Smooth muscle cell (in vitro differentiated cells): Measurements from ENCODE around the gene TAF1A. TPM values are rescaled to one million over a fixed set of nuclear protein-coding genes. Genes with fewer than 3 reads are reported as not detected.

Experiments used
- DNase-seq: peaks from one replicate; lab custom pipeline; 2025; ENCODE audit not compliant: unreplicated experiment; lab: John Stamatoyannopoulos, UW
- H2AFZ ChIP-seq: fragments of 200-600 bp; sonication (generic); 2 replicates; pipeline ENCODE4 v1.6.0; 2016; ENCODE audit warnings: antibody characterized with exemption, low read depth, mild to moderate bottlenecking
- H3F3A ChIP-seq: fragments of 200-600 bp; sonication (generic); 2 replicates; pipeline ENCODE4 v1.6.0; 2017; ENCODE audit warnings: antibody characterized with exemption, low read depth
- H3K27ac ChIP-seq: fragments of 200-600 bp; sonication (generic); 2 replicates; pipeline ENCODE4 v1.5.1; 2016; ENCODE audit warnings: low read depth, mild to moderate bottlenecking
- H3K27me3 ChIP-seq: fragments of 200-600 bp; sonication (generic); 2 replicates; pipeline ENCODE4 v1.6.1; 2016; ENCODE audit warnings: low read depth, mild to moderate bottlenecking
- H3K36me3 ChIP-seq: fragments of 200-600 bp; sonication (generic); 2 replicates; pipeline ENCODE4 v1.5.1; 2016; ENCODE audit warnings: low read depth
- H3K4me1 ChIP-seq: fragments of 200-600 bp; sonication (generic); 2 replicates; pipeline ENCODE4 v1.5.1; 2016; ENCODE audit warnings: low read depth
- H3K4me2 ChIP-seq: fragments of 200-600 bp; sonication (generic); 2 replicates; pipeline ENCODE4 v1.6.0; 2016; ENCODE audit warnings: mild to moderate bottlenecking
- H3K4me3 ChIP-seq: fragments of 200-600 bp; sonication (generic); 2 replicates; pipeline ENCODE4 v1.5.1; 2016; ENCODE audit warnings: mild to moderate bottlenecking
- H3K79me2 ChIP-seq: fragments of 200-600 bp; sonication (generic); 2 replicates; pipeline ENCODE4 v1.6.0; 2016; ENCODE audit warnings: low read depth, mild to moderate bottlenecking
- H3K9ac ChIP-seq: fragments of 200-600 bp; sonication (generic); 2 replicates; pipeline ENCODE4 v1.6.0; 2016; ENCODE audit warnings: low read depth
- H3K9me3 ChIP-seq: fragments of 200-600 bp; sonication (generic); replicated peaks from 2 replicates; pipeline ENCODE4 v1.5.1; 2016; ENCODE audit warnings: low read depth
- H4K20me1 ChIP-seq: fragments of 200-600 bp; sonication (generic); 2 replicates; pipeline ENCODE4 v1.6.0; 2016; ENCODE audit warnings: low read depth
- CTCF ChIP-seq: fragments of 200-600 bp; sonication (generic); IDR thresholded peaks from 2 replicates; pipeline ENCODE4 v1.5.1; 2017; ENCODE audit warnings: borderline replicate concordance, mild to moderate bottlenecking, antibody characterized with exemption; ENCODE audit not compliant: insufficient read depth, poor library complexity, severe bottlenecking
- WGBS: methylation state at CpG from one replicate; pipeline ENCODE4 v1.1.7; 2016; ENCODE audit warnings: low lambda C conversion rate; 5-methylcytosine and 5-hydroxymethylcytosine counted together
- polyA plus RNA-seq: library from polyadenylated mRNA; unstranded; fragments of >200 nt; fragmentation: Nextera tagmentation; extraction: Ambion mirVana; gene quantifications from 2 replicates; pipeline ENCODE4 v1.2.1, GENCODE V29; 2016
- total RNA-seq: library from RNA; depleted of rRNA; stranded (reverse); fragments of >200 nt; gene quantifications from 2 replicates; pipeline ENCODE4 v1.2.3, GENCODE V29; 2014

The TAF1A gene
- total and polyA plus RNA-seq, 2 experiments from 2014 or later = 5.1 to 7.4 TPM

DNA sequence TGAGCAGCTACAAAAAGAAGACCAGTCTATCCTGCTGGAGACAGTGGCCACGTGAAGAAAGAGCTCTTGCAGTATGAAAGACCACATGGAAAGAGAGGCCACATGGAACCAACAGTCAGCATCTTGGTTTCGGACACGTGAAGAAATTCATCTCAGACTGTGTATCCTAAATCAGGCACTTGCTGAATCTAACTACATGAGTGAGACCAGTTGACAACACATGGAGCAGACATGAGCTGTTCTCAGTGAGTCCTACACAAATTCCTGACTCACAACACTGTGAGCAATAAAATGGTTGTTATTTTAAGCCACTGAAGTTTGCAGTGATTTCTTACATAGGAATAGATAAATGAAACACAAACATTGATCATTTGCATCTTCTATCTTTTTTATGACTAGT, 2.4 kb upstream of the TAF1A start:
- Histone ChIP-seq H3K9me3 (no peaks in the 10 kb centered on the region), H3K4me1 (peaks cover 17% of the 10 kb centered on the region), H3K4me2 (no peak overlapping the region), H4K20me1 (no peaks in the 10 kb centered on the region), H3K79me2 (peaks cover 15% of the 10 kb centered on the region), H3K27ac (no peak overlapping the region), H3K27me3 (no peaks in the 10 kb centered on the region), H3K9ac (no peak overlapping the region), H3K4me3 (no peak overlapping the region), H3F3A (no peaks in the 10 kb centered on the region), H2AFZ (no peak overlapping the region), H3K36me3 (no peaks in the 10 kb centered on the region)
- DNase-seq = no peak
- 81% methylated on average over 3 of the region's 3 CpGs for WGBS
- no peak for TF ChIP-seq CTCF

DNA sequence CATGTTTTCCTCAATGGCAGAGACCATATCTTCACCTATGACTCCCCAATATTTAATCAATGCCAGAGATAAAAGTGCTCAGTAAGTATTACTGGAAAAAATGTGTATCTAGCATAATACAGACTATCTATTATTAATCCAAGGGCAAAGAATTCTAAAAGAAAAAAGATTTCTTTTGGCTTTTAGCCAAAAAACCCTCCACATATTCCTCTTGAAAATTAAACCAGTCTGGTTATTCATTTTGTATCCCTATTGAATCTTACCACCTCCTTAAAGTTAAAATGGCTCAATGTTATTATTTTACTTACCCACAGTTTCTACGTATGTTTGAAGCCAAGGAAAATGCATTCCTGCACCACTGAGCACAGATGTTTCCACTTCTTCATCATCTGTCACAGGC, 1.6 kb downstream of the TAF1A start:
- H3K9me3 ChIP-seq = no peaks in the 10 kb centered on the region
- H2AFZ ChIP-seq = no peak overlapping the region
- H3K79me2 ChIP-seq = peaks cover 19% of the 10 kb centered on the region
- peak overlapping the region; percentile 95 for H3K4me2 ChIP-seq
- no peaks in the 10 kb centered on the region for H3K27me3 ChIP-seq
- H3K9ac ChIP-seq = no peak overlapping the region
- no peak overlapping the region for H3K27ac ChIP-seq
- no peak for DNase-seq
- no peak for TF ChIP-seq CTCF
- H3K4me3 ChIP-seq = no peak overlapping the region
- H3K4me1 ChIP-seq = peaks cover 17% of the 10 kb centered on the region
- H3F3A ChIP-seq = no peaks in the 10 kb centered on the region
- H3K36me3 ChIP-seq = peaks cover 3% of the 10 kb centered on the region
- H4K20me1 ChIP-seq = no peaks in the 10 kb centered on the region
- 100% methylated on average over 1 of the region's 1 CpG for WGBS

DNA sequence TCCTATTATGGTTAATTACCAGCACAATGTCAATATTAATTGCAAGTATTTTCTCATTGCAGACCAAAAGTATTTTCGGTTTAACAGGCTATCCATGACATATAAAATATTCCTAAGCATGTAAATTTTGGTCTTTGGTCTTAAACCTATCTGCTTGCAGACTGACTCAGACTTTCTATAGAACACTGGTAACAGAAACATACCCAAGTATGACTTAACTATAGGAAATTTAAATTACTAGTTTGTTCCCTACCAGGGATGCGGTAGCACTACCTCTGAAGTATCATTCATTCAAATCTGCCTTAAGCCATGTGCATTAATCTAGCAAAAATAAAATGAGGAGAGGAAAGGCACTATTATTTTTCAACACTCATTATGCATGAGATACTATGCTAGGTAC, 2.9 kb downstream of the TAF1A start:
- no peak for TF ChIP-seq CTCF
- Histone ChIP-seq H3K27ac (no peak overlapping the region), H3K4me1 (peaks cover 17% of the 10 kb centered on the region), H3F3A (no peaks in the 10 kb centered on the region), H3K9me3 (no peaks in the 10 kb centered on the region), H2AFZ (no peak overlapping the region), H4K20me1 (no peaks in the 10 kb centered on the region), H3K79me2 (peaks cover 19% of the 10 kb centered on the region), H3K9ac (no peak overlapping the region), H3K27me3 (no peaks in the 10 kb centered on the region), H3K36me3 (peaks cover 13% of the 10 kb centered on the region), H3K4me2 (no peak overlapping the region), H3K4me3 (no peak overlapping the region)
- no peak for DNase-seq
- 96% methylated on average over 2 of the region's 2 CpGs for WGBS

GRCh38 chr1:222583079-222583478, 6.7 kb downstream of the TAF1A start:
- H3K27ac ChIP-seq = peak overlapping the region; percentile 66

More at GRCh38 chr1:222583079-222583478, 6.7 kb downstream of the TAF1A start:
- no peak overlapping the region for H2AFZ ChIP-seq
- peaks cover 5% of the 10 kb centered on the region for H3K79me2 ChIP-seq
- no peaks in the 10 kb centered on the region for H3F3A ChIP-seq
- H3K9ac ChIP-seq = no peak overlapping the region
- no peaks in the 10 kb centered on the region for H3K27me3 ChIP-seq
- TF ChIP-seq CTCF = no peak
- H3K4me3 ChIP-seq = no peak overlapping the region
- WGBS = 99% methylated on average over 5 of the region's 5 CpGs
- no peak overlapping the region for H3K4me2 ChIP-seq
- peaks cover 3% of the 10 kb centered on the region for H4K20me1 ChIP-seq
- DNase-seq = no peak
- H3K4me1 ChIP-seq = no peaks in the 10 kb centered on the region
- peaks cover 13% of the 10 kb centered on the region for H3K36me3 ChIP-seq
- no peaks in the 10 kb centered on the region for H3K9me3 ChIP-seq
